Fibroblast of lung (primary cell): Measurements from ENCODE around the gene LRRC15.

ENCODE experiments used
- EZH2 ChIP-seq: IDR thresholded peaks from 2 replicates; pipeline ENCODE4 v1.5.1; 2012; ENCODE audit warnings: low read length, control low read depth, mild to moderate bottlenecking; ENCODE audit errors: missing control alignments
- TF ChIP-seq, protein P1 (sequence below), 2 donors: IDR thresholded peaks in 1 of 2; conservative IDR thresholded peaks in 1 of 2; 1 replicate in 1 of 2; 2 replicates in 1 of 2; pipeline ENCODE4 v1.5.1; 2011 to 2012; ENCODE audit warnings: low read length in 2 of 2, control low read depth in 1 of 2, inconsistent platforms in 1 of 2, low read depth in 1 of 2, mild to moderate bottlenecking in 1 of 2

DNA sequence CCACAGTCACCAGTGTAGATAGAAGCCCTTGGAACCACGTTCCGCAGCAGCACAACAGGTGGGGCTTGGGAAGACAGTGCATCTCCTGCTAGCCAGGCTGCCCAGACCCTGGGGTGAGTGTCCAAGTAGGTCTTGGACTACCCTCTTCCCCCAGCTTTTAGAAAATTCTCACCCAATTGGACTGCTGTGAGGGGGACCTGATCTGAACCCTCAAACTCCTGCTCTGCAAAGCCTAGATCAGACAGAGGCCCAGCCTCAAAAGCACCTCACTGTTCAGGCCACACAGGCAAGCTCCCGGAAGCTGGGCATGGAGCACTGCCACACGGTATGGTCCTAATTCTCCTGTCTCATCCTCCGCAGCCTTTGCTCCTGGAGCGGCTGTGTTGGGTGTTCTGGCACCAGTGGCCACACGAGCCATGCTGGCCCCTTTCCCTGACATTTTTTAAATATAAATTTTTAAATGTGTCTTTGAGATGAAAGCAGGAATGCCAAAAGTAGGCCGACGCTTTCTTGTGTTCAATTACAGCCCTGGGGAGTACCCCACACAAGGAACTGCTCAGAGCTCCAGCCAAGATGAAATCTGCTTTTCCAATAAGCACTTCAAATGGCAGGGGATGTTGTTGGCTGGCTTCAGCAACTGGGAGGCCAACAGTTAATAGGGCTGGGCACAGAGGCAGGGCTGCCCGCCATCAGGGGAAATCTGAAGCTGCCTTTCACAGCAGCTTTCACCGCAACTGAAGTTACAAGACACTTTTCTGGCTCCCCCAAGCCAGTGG is 59.3 kb downstream of the LRRC15 start:
- TF ChIP-seq, protein P1, sequence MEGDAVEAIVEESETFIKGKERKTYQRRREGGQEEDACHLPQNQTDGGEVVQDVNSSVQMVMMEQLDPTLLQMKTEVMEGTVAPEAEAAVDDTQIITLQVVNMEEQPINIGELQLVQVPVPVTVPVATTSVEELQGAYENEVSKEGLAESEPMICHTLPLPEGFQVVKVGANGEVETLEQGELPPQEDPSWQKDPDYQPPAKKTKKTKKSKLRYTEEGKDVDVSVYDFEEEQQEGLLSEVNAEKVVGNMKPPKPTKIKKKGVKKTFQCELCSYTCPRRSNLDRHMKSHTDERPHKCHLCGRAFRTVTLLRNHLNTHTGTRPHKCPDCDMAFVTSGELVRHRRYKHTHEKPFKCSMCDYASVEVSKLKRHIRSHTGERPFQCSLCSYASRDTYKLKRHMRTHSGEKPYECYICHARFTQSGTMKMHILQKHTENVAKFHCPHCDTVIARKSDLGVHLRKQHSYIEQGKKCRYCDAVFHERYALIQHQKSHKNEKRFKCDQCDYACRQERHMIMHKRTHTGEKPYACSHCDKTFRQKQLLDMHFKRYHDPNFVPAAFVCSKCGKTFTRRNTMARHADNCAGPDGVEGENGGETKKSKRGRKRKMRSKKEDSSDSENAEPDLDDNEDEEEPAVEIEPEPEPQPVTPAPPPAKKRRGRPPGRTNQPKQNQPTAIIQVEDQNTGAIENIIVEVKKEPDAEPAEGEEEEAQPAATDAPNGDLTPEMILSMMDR (conservative IDR thresholded peaks at IDR 0.05 in 1 of 2, IDR thresholded peaks at IDR 0.05 in 1 of 2; ENCODE audit: low read depth in 1 of 2, low read length in 2 of 2), result no peak
- TF ChIP-seq EZH2, result no peak
